Body of pancreas (tissue), 4 donors: ENCODE results near the gene PCIF1.

Source experiments
- POLR2A ChIP-seq, 3 donors: fragments of 450-650 bp; IDR thresholded peaks; one replicate each; pipeline ENCODE4 v1.6.1; 2016; ENCODE audit warnings: antibody characterized with exemption in 3 of 3, mild to moderate bottlenecking in 2 of 3
- TF ChIP-seq, protein P1 (sequence below), 7 experiments: fragments of 450-650 bp in 4 of 7; fragments of 200-600 bp in 3 of 7; sonication (generic) in 3 of 7; IDR thresholded peaks; one replicate each; pipeline ENCODE4 v1.5.1; 2016 to 2019; ENCODE audit warnings: antibody characterized with exemption in 7 of 7

GRCh38 chr20:45921337-45922189 is 12.9 kb upstream of the PCIF1 start:
- TF ChIP-seq POLR2A (IDR thresholded peaks at IDR 0.05) = no peak
- TF ChIP-seq, protein P1, sequence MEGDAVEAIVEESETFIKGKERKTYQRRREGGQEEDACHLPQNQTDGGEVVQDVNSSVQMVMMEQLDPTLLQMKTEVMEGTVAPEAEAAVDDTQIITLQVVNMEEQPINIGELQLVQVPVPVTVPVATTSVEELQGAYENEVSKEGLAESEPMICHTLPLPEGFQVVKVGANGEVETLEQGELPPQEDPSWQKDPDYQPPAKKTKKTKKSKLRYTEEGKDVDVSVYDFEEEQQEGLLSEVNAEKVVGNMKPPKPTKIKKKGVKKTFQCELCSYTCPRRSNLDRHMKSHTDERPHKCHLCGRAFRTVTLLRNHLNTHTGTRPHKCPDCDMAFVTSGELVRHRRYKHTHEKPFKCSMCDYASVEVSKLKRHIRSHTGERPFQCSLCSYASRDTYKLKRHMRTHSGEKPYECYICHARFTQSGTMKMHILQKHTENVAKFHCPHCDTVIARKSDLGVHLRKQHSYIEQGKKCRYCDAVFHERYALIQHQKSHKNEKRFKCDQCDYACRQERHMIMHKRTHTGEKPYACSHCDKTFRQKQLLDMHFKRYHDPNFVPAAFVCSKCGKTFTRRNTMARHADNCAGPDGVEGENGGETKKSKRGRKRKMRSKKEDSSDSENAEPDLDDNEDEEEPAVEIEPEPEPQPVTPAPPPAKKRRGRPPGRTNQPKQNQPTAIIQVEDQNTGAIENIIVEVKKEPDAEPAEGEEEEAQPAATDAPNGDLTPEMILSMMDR (IDR thresholded peaks at IDR 0.05) = no peak
